Loucy (cell line): ENCODE results near the gene TSSK2.

Experiments used
- CTCF ChIP-seq: fragments of 200-600 bp; sonication (generic); conservative IDR thresholded peaks from 2 replicates; pipeline ENCODE4 v1.5.1; 2014; ENCODE audit warnings: mild to moderate bottlenecking, antibody characterized with exemption, low read length
- EZH2phosphoT487 ChIP-seq: fragments of 200-600 bp; IDR thresholded peaks from 2 replicates; pipeline ENCODE4 v1.6.1; 2018; ENCODE audit warnings: antibody characterized with exemption, mild to moderate bottlenecking, moderate library complexity, borderline replicate concordance

GRCh38 chr22:19139001-19139356 is 7.9 kb downstream of the TSSK2 start:
- no peak for TF ChIP-seq CTCF
- TF ChIP-seq EZH2phosphoT487: no peak
